Measurements from ENCODE around the gene SHFL.

Gene SHFL

DNA sequence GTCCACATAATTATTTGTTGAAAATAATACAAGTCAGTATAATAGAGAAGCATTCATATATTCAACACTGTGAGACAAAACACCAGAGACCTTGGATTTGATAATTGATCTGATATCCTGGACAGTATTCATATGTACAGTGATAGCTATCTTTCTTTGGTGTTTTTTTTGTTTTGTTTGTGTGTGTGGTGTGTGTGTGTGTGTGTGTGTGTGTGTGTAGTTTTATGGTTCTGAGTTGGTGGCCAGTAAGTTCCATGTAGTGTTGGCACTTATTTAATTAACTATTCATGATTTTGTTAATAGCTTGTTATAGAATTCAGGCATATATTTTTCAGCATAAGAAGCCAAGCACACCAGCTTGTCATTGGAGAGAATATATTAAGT is 18.0 kb downstream of the SHFL start:
- H3K4me1 ChIP-seq (ENCODE audit: control insufficient read depth, insufficient read depth, low read length), result peaks cover 13% of the 10 kb centered on the region
- no peaks in the 10 kb centered on the region for H3K9me3 ChIP-seq (replicated peaks; ENCODE audit: low read length)
- H3K9ac ChIP-seq (ENCODE audit: low read depth, low read length), result no peak overlapping the region
- H3K36me3 ChIP-seq (ENCODE audit: insufficient read depth, low read length), result peaks cover 17% of the 10 kb centered on the region
- H3K27me3 ChIP-seq (ENCODE audit: control insufficient read depth, insufficient read depth, low read length), result no peaks in the 10 kb centered on the region
- no peak overlapping the region for H3K4me3 ChIP-seq (ENCODE audit: low read length)
- H3K4me2 ChIP-seq (ENCODE audit: low read length), result no peak overlapping the region

DNA sequence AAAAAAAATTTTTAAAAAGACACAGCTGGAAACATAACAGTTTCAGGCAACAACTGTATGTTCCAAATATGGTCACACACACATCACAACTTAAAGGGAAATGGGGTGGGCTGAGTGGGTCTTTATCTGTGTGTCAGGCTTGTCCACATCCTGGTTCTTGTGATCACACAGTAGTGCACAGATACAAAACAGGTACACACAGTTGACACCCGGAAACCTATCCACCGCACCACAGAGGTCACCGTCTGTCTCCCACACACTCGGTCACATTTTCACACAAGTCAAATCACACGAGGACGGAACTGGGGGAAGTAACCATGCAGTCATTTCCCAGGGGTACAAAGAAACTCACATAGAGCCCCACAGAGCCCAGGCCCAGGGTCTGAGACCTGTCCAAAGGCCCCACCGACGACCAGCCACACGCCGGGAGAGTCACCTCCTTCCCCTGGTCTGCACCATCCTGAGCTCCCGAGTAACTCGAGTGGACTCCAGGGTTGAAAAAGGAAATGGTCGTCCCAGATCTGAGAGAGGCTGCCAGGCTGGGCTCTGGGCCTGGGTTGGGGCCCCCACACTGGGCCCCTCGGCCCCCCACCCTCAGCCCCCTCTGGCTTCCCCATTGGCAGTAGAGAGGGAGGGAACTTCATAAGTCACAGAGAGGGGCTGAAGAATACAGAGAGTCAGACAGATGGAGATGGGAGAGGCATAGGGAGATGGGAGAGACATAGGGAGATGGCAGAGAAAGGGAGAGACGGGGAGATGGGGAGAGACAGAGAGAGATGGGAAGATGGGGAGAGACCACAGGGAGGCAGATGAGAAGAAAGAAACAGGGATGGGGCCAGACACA is 18.8 kb downstream of the SHFL start:
- Histone ChIP-seq H3K36me3 (ENCODE audit: insufficient read depth, low read length) (peaks cover 25% of the 10 kb centered on the region), H3K9me3 (replicated peaks; ENCODE audit: low read length) (no peaks in the 10 kb centered on the region), H3K27me3 (ENCODE audit: control insufficient read depth, insufficient read depth, low read length) (no peaks in the 10 kb centered on the region), H3K4me1 (ENCODE audit: control insufficient read depth, insufficient read depth, low read length) (peaks cover 13% of the 10 kb centered on the region), H3K9ac (ENCODE audit: low read depth, low read length) (no peak overlapping the region), H3K4me3 (ENCODE audit: low read length) (no peak overlapping the region), H3K4me2 (ENCODE audit: low read length) (no peak overlapping the region)

DNA sequence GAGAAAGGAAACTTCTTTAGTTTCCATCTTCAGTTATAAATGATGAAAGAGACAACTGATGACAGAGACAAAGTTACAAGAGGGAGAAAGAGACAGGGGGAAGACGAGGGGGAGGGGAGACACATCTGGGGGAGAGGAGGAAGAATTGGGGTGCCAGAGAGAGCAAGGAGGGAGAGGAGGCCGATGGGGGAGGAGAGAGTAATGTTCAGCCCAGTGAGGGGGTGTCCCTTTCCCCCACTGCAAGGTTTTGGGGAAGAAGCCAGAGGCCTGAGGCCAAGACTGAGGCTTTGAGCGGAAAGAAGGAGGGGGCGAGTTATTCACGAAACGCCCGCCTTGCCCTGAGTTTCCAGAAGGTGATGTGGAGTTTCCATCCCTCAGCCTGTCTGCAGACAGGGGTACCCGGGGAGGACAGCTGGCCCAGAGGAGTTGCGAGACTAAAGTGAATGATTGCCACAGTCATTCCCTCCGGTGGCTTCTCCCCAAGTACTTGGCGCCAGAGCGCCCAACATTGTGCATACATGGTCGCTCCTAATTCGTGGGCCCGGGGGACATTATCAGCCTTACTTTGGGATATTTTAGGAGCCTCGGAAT is 19.5 kb downstream of the SHFL start:
- Histone ChIP-seq H3K27me3 (ENCODE audit: control insufficient read depth, insufficient read depth, low read length) (no peaks in the 10 kb centered on the region), H3K4me1 (ENCODE audit: control insufficient read depth, insufficient read depth, low read length) (peaks cover 13% of the 10 kb centered on the region), H3K36me3 (ENCODE audit: insufficient read depth, low read length) (peaks cover 32% of the 10 kb centered on the region), H3K4me3 (ENCODE audit: low read length) (peak overlapping the region; percentile 60), H3K9ac (ENCODE audit: low read depth, low read length) (no peak overlapping the region), H3K9me3 (replicated peaks; ENCODE audit: low read length) (no peaks in the 10 kb centered on the region), H3K4me2 (ENCODE audit: low read length) (peak overlapping the region; percentile 63)

GRCh38 chr19:10106100-10106936 is 20.2 kb downstream of the SHFL start, which contains the start of gene PPAN:
Gene PPAN, plus strand, starts transcription at chr19:10106362. Its CDS starts 33 bp downstream, at chr19:10106395.
- Histone ChIP-seq H3K9me3 (replicated peaks; ENCODE audit: low read length) (no peaks in the 10 kb centered on the region), H3K9ac (ENCODE audit: low read depth, low read length) (peak within 1 kb of the TSS; percentile 92), H3K27me3 (ENCODE audit: control insufficient read depth, insufficient read depth, low read length) (no peaks in the 10 kb centered on the region), H3K36me3 (ENCODE audit: insufficient read depth, low read length) (peaks cover 39% of the 10 kb centered on the region), H3K4me2 (ENCODE audit: low read length) (peak within 1 kb of the TSS; percentile 85), H3K4me3 (ENCODE audit: low read length) (peak within 1 kb of the TSS; percentile 92), H3K4me1 (ENCODE audit: control insufficient read depth, insufficient read depth, low read length) (peaks cover 13% of the 10 kb centered on the region)

- Histone ChIP-seq H3K9ac (ENCODE audit: low read depth, low read length) (peak overlapping the region; percentile 92), H3K4me2 (ENCODE audit: low read length) (peak overlapping the region; percentile 85), H3K27me3 (ENCODE audit: control insufficient read depth, insufficient read depth, low read length) (no peaks in the 10 kb centered on the region), H3K4me3 (ENCODE audit: low read length) (peak overlapping the region; percentile 92), H3K9me3 (replicated peaks; ENCODE audit: low read length) (no peaks in the 10 kb centered on the region), H3K4me1 (ENCODE audit: control insufficient read depth, insufficient read depth, low read length) (peaks cover 13% of the 10 kb centered on the region), H3K36me3 (ENCODE audit: insufficient read depth, low read length) (peaks cover 42% of the 10 kb centered on the region)
These were observed 21.1 kb downstream of the SHFL start for GRCh38 chr19:10107254-10107653.

DNA sequence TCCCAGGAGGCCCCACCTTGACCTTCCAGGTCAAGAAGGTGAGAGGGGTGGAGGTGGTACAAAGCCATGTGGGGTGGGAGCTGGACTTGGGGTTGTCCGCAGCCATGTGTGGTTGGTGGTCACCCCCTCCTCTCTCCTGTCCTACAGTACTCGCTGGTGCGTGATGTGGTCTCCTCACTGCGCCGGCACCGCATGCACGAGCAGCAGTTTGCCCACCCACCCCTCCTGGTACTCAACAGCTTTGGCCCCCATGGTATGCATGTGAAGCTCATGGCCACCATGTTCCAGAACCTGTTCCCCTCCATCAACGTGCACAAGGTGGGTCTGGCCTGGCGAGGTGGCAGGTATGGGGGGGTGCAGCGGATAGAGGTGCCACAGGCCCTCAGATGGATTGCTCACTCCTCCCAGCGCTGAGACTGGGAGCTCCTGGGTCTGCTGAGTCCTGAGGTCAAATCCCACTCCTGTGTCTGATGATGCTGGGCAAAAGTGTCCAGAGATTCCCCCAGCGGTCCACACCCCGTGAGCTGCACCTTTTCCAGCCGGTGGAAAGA is 21.8 kb downstream of the SHFL start:
- Histone ChIP-seq H3K4me3 (ENCODE audit: low read length) (peak overlapping the region; percentile 92), H3K36me3 (ENCODE audit: insufficient read depth, low read length) (peaks cover 42% of the 10 kb centered on the region)

DNA sequence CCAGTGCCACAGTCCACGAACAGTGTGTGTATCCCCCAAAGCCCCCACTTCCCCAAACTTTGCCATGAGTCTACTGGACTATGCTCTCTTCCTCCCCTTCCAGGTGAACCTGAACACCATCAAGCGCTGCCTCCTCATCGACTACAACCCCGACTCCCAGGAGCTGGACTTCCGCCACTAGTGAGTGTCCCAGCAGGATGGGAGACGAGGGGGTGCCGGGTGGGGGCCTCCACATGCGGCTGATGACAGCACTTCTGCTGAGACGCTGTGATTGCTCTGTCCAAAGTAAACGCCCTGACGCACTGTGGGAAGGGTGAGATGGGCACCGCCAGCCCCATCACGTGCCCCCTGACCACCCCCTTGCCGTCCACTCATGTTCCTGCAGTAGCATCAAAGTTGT is 23.4 kb downstream of the SHFL start:
- Histone ChIP-seq H3K4me3 (ENCODE audit: low read length) (no peak overlapping the region), H3K36me3 (ENCODE audit: insufficient read depth, low read length) (peaks cover 50% of the 10 kb centered on the region), H3K9me3 (replicated peaks; ENCODE audit: low read length) (no peaks in the 10 kb centered on the region), H3K4me1 (ENCODE audit: control insufficient read depth, insufficient read depth, low read length) (peaks cover 13% of the 10 kb centered on the region), H3K4me2 (ENCODE audit: low read length) (no peak overlapping the region), H3K9ac (ENCODE audit: low read depth, low read length) (no peak overlapping the region), H3K27me3 (ENCODE audit: control insufficient read depth, insufficient read depth, low read length) (no peaks in the 10 kb centered on the region)

More for the DNA sequence above, 21.8 kb downstream of the SHFL start:
- H3K9ac ChIP-seq (ENCODE audit: low read depth, low read length), result peak overlapping the region; percentile 92
- H3K9me3 ChIP-seq (replicated peaks; ENCODE audit: low read length), result no peaks in the 10 kb centered on the region
- H3K4me1 ChIP-seq (ENCODE audit: control insufficient read depth, insufficient read depth, low read length), result peaks cover 13% of the 10 kb centered on the region
- peak overlapping the region; percentile 85 for H3K4me2 ChIP-seq (ENCODE audit: low read length)
- H3K27me3 ChIP-seq (ENCODE audit: control insufficient read depth, insufficient read depth, low read length), result no peaks in the 10 kb centered on the region

- Histone ChIP-seq H3K9ac (ENCODE audit: low read depth, low read length) (no peak overlapping the region), H3K36me3 (ENCODE audit: insufficient read depth, low read length) (peaks cover 58% of the 10 kb centered on the region), H3K9me3 (replicated peaks; ENCODE audit: low read length) (no peaks in the 10 kb centered on the region), H3K4me2 (ENCODE audit: low read length) (no peak overlapping the region), H3K4me1 (ENCODE audit: control insufficient read depth, insufficient read depth, low read length) (peaks cover 13% of the 10 kb centered on the region), H3K27me3 (ENCODE audit: control insufficient read depth, insufficient read depth, low read length) (no peaks in the 10 kb centered on the region), H3K4me3 (ENCODE audit: low read length) (no peak overlapping the region)
These were observed 24.2 kb downstream of the SHFL start for GRCh38 chr19:10110076-10110971.

- Histone ChIP-seq H3K27me3 (ENCODE audit: control insufficient read depth, insufficient read depth, low read length) (no peaks in the 10 kb centered on the region), H3K4me2 (ENCODE audit: low read length) (no peak overlapping the region), H3K4me3 (ENCODE audit: low read length) (no peak overlapping the region), H3K4me1 (ENCODE audit: control insufficient read depth, insufficient read depth, low read length) (peaks cover 10% of the 10 kb centered on the region), H3K9ac (ENCODE audit: low read depth, low read length) (no peak overlapping the region), H3K36me3 (ENCODE audit: insufficient read depth, low read length) (peaks cover 64% of the 10 kb centered on the region), H3K9me3 (replicated peaks; ENCODE audit: low read length) (no peaks in the 10 kb centered on the region)
These were observed 24.8 kb downstream of the SHFL start for GRCh38 chr19:10110972-10111317.

DNA sequence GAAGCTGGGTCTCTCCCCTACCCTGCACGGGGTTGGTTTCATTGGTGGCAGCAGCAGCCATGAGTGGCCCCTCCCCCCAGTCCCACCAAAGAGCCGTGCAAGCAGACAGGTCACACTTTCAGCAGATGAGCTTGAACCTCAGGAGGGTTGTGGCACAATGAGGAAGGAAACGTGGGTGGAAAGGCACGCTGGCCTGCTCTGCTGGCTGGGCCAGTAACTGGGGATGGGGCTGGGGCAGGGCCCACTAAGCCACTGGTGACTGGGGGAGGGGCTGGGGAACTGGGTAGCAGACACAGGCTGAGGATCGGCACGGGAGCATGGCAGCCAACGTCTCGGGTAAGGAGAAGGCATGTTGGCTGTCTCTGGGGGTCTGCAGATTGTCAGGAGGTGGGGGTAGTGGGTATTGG is 25.3 kb downstream of the SHFL start, which contains the start of gene P2RY11:
Gene P2RY11 (plus strand): TSS at position 289 of the 407 bp plus-strand sequence. CDS start 29 bp downstream, at position 318.
- Histone ChIP-seq H3K36me3 (ENCODE audit: insufficient read depth, low read length) (peaks cover 68% of the 10 kb centered on the region), H3K9ac (ENCODE audit: low read depth, low read length) (no peak within 1 kb of the TSS), H3K4me3 (ENCODE audit: low read length) (no peak within 1 kb of the TSS), H3K4me1 (ENCODE audit: control insufficient read depth, insufficient read depth, low read length) (peaks cover 10% of the 10 kb centered on the region), H3K4me2 (ENCODE audit: low read length) (no peak within 1 kb of the TSS), H3K9me3 (replicated peaks; ENCODE audit: low read length) (no peaks in the 10 kb centered on the region), H3K27me3 (ENCODE audit: control insufficient read depth, insufficient read depth, low read length) (no peaks in the 10 kb centered on the region)

Measured in skeletal muscle satellite cell (primary cell).